ENCODE data around the gene PIK3CA. TPM values are rescaled to one million over a fixed set of nuclear protein-coding genes. Genes with fewer than 3 reads are reported as not detected.

Gene PIK3CA
- 24.8 TPM for total RNA-seq
- polyA plus RNA-seq (ENCODE audit: insufficient read depth, low read depth, low replicate concordance), result 6.1 TPM
- long read RNA-seq, donor 1, full-length matches to known transcripts, result 3 of 3 reads
- long read RNA-seq, donor 1, partial matches to known transcripts, result 0 of 3 reads
- long read RNA-seq, donor 1, other reads (novel, unspliced or antisense), result 0 of 3 reads
- long read RNA-seq, donor 2, full-length matches to known transcripts, result 1 of 1 reads
- long read RNA-seq, donor 2, partial matches to known transcripts, result 0 of 1 reads
- long read RNA-seq, donor 2, other reads (novel, unspliced or antisense), result 0 of 1 reads
- long read RNA-seq, donor 3, full-length matches to known transcripts, result 3 of 3 reads
- long read RNA-seq, donor 3, partial matches to known transcripts, result 0 of 3 reads
- long read RNA-seq, donor 3, other reads (novel, unspliced or antisense), result 0 of 3 reads
- long read RNA-seq, donor 4, full-length matches to known transcripts, result 4 of 4 reads
- long read RNA-seq, donor 4, partial matches to known transcripts, result 0 of 4 reads
- long read RNA-seq, donor 4, other reads (novel, unspliced or antisense), result 0 of 4 reads
- long read RNA-seq, donor 5, result 0 reads
- long read RNA-seq, donor 6, result 0 reads
- long read RNA-seq, donor 7, full-length matches to known transcripts, result 9 of 14 reads
- long read RNA-seq, donor 7, partial matches to known transcripts, result 4 of 14 reads
- long read RNA-seq, donor 7, other reads (novel, unspliced or antisense), result 1 of 14 reads
- long read RNA-seq, donor 8, full-length matches to known transcripts, result 1 of 1 reads
- long read RNA-seq, donor 8, partial matches to known transcripts, result 0 of 1 reads
- long read RNA-seq, donor 8, other reads (novel, unspliced or antisense), result 0 of 1 reads
- long read RNA-seq, donor 9, full-length matches to known transcripts, result 6 of 6 reads
- long read RNA-seq, donor 9, partial matches to known transcripts, result 0 of 6 reads
- long read RNA-seq, donor 9, other reads (novel, unspliced or antisense), result 0 of 6 reads
- long read RNA-seq, donor 10, partial matches to known transcripts, result 5 of 5 reads
- long read RNA-seq, donor 10, other reads (novel, unspliced or antisense), result 0 of 5 reads

- Histone ChIP-seq H3K9me3 (ENCODE audit: control insufficient read depth in 2 of 3, insufficient read depth in 1 of 3, low read length in 3 of 3) (no peaks in the 10 kb centered on the region), H3K36me3 (ENCODE audit: control insufficient read depth in 2 of 3, insufficient read depth in 3 of 3, low read length in 3 of 3) (no peaks in the 10 kb centered on the region), H3K9ac (ENCODE audit: low read length in 3 of 3) (peak within 1 kb of the TSS; percentile 72 to 98 (median 94)), H3K27ac (ENCODE audit: low read depth in 2 of 2, low read length in 2 of 2) (peak within 1 kb of the TSS; percentile 90 to 95), H3K4me3 (ENCODE audit: low read length in 3 of 3) (peak within 1 kb of the TSS; percentile 83 to 97 (median 96)), H3K4me1 (ENCODE audit: control insufficient read depth in 2 of 3, insufficient read depth in 2 of 3, low read depth in 1 of 3, low read length in 3 of 3) (peaks cover 0 to 7% (median 3%) of the 10 kb centered on the region in 3 donors), H3K27me3 (ENCODE audit: control insufficient read depth, insufficient read depth, low read length) (no peaks in the 10 kb centered on the region)
- DNase-seq (peak; percentile 97 to 100 (median 98)), FAIRE-seq (peak; percentile 46)
- intact Hi-C loops (cut with DNase I), result loop anchor here (10.0 kb wide), 1 partner anchor 167 kb away; no protein-coding TSS in a partner anchor
- no peak for TF ChIP-seq CTCF (IDR thresholded peaks at IDR 0.05; ENCODE audit: borderline replicate concordance, extremely low read depth, insufficient read depth)
Measured at GRCh38 chr3:179147873-179148615, at the start of gene PIK3CA. PIK3CA (plus strand) TSS chr3:179148357; CDS start chr3:179198826, 50,469 bp downstream.

DNA sequence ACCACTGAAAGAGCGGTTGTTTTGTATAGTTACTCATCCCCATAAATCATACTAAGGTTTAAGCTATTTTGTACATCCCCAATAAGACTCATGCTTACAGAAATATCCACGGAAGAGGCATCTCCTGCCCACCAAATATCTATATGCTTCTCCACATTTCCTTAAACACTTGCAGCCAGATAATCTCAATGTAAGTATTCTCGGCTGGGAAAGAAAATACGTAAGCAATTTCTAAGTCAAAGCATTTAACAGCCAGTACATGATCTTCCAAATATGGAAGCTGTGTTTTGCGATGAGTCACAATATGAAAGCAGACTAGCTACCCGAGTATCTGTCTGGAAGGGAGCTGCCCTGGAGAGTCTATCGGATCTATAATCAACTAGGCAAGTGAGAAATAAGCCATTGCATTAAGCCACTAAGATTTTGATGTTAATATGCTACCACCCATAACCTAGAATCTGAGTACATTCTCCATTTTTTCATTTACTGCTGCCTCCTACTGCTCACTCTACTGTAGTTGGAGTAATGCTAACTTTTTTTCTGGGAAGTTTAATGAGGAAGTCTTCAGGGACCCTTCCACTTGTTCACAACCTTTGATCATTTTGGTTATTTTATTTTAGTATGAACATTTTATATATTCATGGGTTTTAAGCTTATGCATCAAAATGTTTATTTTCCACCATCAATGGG lies 49.6 kb upstream of the PIK3CA start:
- Histone ChIP-seq H3K4me1 (ENCODE audit: control insufficient read depth in 2 of 3, insufficient read depth in 2 of 3, low read depth in 1 of 3, low read length in 3 of 3) (no peaks in the 10 kb centered on the region), H3K9me3 (ENCODE audit: control insufficient read depth in 2 of 3, insufficient read depth in 1 of 3, low read length in 3 of 3) (no peaks in the 10 kb centered on the region), H3K4me3 (ENCODE audit: low read length in 3 of 3) (no peak overlapping the region), H3K36me3 (ENCODE audit: control insufficient read depth in 2 of 3, insufficient read depth in 3 of 3, low read length in 3 of 3) (no peaks in the 10 kb centered on the region), H3K9ac (ENCODE audit: low read length in 3 of 3) (no peak overlapping the region), H3K27me3 (ENCODE audit: control insufficient read depth, insufficient read depth, low read length) (no peaks in the 10 kb centered on the region), H3K27ac (ENCODE audit: low read depth in 2 of 2, low read length in 2 of 2) (no peak overlapping the region)
- no peak for FAIRE-seq
- no peak for DNase-seq
- intact Hi-C loops (cut with DNase I), result no loop called here
- TF ChIP-seq CTCF (IDR thresholded peaks at IDR 0.05; ENCODE audit: borderline replicate concordance, extremely low read depth, insufficient read depth), result no peak

DNA sequence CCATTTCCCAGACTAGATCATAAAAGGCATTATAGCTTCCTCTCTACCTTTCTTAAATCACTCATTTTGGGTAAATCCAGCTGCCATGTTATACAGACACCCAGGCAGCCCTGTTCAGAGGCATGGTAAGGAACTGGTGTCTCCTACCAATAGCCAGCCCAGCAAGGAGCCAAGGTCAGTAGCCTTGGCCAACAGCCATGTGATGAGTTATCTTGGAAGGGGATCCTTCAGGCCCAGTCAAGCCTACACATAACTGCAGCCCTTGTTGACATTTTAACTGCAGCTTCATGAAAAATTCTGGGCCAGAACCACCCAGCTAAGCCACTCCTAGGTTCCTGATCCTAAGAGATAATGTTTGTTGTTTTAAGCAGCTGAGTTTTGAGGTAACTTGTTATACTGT lies 47.5 kb upstream of the PIK3CA start:
- Histone ChIP-seq H3K27me3 (ENCODE audit: control insufficient read depth, insufficient read depth, low read length) (no peaks in the 10 kb centered on the region), H3K27ac (ENCODE audit: low read depth in 2 of 2, low read length in 2 of 2) (no peak overlapping the region), H3K9ac (ENCODE audit: low read length in 3 of 3) (no peak overlapping the region), H3K9me3 (ENCODE audit: control insufficient read depth in 2 of 3, insufficient read depth in 1 of 3, low read length in 3 of 3) (no peaks in the 10 kb centered on the region), H3K4me1 (ENCODE audit: control insufficient read depth in 2 of 3, insufficient read depth in 2 of 3, low read depth in 1 of 3, low read length in 3 of 3) (no peaks in the 10 kb centered on the region), H3K4me3 (ENCODE audit: low read length in 3 of 3) (no peak overlapping the region), H3K36me3 (ENCODE audit: control insufficient read depth in 2 of 3, insufficient read depth in 3 of 3, low read length in 3 of 3) (no peaks in the 10 kb centered on the region)
- TF ChIP-seq CTCF (IDR thresholded peaks at IDR 0.05; ENCODE audit: borderline replicate concordance, extremely low read depth, insufficient read depth), result no peak
- intact Hi-C loops (cut with DNase I), result no loop called here
- FAIRE-seq, result no peak
- DNase-seq, result peak in 1 of 5 donors; percentile 2

All from kidney (tissue), 22 donors.